ENCODE data around the gene THADA.
"Not testable (repeated sequence)": the region's sequence is repeated elsewhere in the genome, so short reads cannot be mapped to it uniquely, and the experiment has no call there.

THADA gene

GRCh38 chr2:43446755-43447154 is 149.1 kb downstream of the THADA start:
- H3K27ac ChIP-seq (replicated peaks); H3K27me3 ChIP-seq (ENCODE audit: insufficient read depth, poor library complexity, severe bottlenecking); H3K4me3 ChIP-seq (replicated peaks; ENCODE audit: insufficient read depth, low read length); DNase-seq (ENCODE audit: low read depth in 1 of 2, low spot score in 1 of 2): not testable (repeated sequence)

DNA sequence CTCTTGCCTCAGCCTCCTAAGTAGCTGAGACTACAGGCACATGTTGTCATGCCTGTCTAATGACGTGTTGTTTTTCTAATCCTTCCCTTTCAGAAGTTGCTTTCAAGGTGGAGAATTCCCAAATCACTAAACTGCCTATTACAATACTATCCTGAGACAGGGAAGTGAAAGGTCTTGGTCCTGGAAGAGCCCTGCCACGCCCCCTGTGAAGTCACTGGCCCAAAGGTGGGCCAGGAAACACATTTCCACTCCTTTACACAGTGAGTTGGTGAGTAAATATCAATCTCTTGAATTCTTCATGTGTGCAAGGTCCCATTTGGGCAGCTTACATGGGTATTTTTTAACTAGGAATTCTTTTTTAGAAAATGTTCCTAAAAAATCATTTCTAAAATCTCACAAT is 150.1 kb downstream of the THADA start:
- H3K27me3 ChIP-seq (ENCODE audit: insufficient read depth, poor library complexity, severe bottlenecking) = no peaks in the 10 kb centered on the region
- no peak overlapping the region for H3K27ac ChIP-seq (replicated peaks)
- no peak for DNase-seq (ENCODE audit: low read depth in 1 of 2, low spot score in 1 of 2)
- H3K4me3 ChIP-seq (replicated peaks; ENCODE audit: insufficient read depth, low read length) = no peak overlapping the region
- TF ChIP-seq REST (IDR thresholded peaks at IDR 0.05; ENCODE audit: insufficient replicate concordance, low read depth) (no peak), SPI1 (IDR thresholded peaks at IDR 0.05; ENCODE audit: borderline replicate concordance, low read depth) (no peak), GABPA (IDR thresholded peaks at IDR 0.05; ENCODE audit: low read depth) (no peak), POLR2AphosphoS5 (IDR thresholded peaks at IDR 0.05; ENCODE audit: low read depth) (no peak), CTCF (IDR thresholded peaks at IDR 0.05; ENCODE audit: insufficient read depth, low read length) (no peak)

DNA sequence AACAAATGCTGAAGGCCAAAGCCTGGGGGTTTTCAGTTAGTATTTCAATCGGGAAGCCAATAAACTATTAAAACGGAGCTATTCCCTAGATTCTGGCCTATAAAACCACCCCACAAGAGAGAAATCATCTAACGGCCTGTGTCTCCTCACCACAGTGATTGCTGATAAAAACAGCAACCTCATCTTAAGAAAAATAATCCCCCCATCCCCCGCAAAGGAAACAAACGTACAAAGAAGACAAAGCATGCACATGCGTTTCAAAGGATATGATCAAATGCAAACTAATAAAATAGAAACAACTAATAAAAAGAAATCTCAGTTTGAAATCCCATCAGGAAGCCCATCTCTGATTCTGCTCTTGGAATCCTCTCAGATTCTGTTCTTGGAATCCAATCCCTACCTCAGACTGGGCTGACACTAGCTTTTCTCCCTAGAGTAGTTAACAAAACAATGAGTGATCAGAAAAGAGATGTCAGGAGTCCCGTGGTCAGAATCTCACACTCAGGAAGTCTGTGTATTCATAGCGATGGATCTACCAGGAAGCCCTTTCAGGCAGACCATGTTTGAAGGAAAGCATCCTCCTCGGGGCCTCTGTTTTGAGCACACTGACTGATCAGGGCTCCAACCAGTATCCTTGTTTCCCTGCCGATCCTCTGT is 150.7 kb downstream of the THADA start:
- Histone ChIP-seq H3K27me3 (ENCODE audit: insufficient read depth, poor library complexity, severe bottlenecking) (no peaks in the 10 kb centered on the region), H3K27ac (replicated peaks) (no peak overlapping the region), H3K4me3 (replicated peaks; ENCODE audit: insufficient read depth, low read length) (no peak overlapping the region)
- TF ChIP-seq SPI1 (IDR thresholded peaks at IDR 0.05; ENCODE audit: borderline replicate concordance, low read depth) = no peak
- TF ChIP-seq CTCF (IDR thresholded peaks at IDR 0.05; ENCODE audit: insufficient read depth, low read length) = no peak
- TF ChIP-seq REST (IDR thresholded peaks at IDR 0.05; ENCODE audit: insufficient replicate concordance, low read depth) = no peak
- TF ChIP-seq GABPA (IDR thresholded peaks at IDR 0.05; ENCODE audit: low read depth) = no peak
- TF ChIP-seq POLR2AphosphoS5 (IDR thresholded peaks at IDR 0.05; ENCODE audit: low read depth) = no peak
- no peak for DNase-seq (ENCODE audit: low read depth in 1 of 2, low spot score in 1 of 2)

- no peak overlapping the region for H3K4me3 ChIP-seq (replicated peaks; ENCODE audit: insufficient read depth, low read length)
- H3K27me3 ChIP-seq (ENCODE audit: insufficient read depth, poor library complexity, severe bottlenecking) = no peaks in the 10 kb centered on the region
- no peak for DNase-seq (ENCODE audit: low read depth in 1 of 2, low spot score in 1 of 2)
- no peak overlapping the region for H3K27ac ChIP-seq (replicated peaks)
- no peak for TF ChIP-seq POLR2AphosphoS5 (IDR thresholded peaks at IDR 0.05; ENCODE audit: low read depth)
- no peak for TF ChIP-seq REST (IDR thresholded peaks at IDR 0.05; ENCODE audit: insufficient replicate concordance, low read depth)
- TF ChIP-seq CTCF (IDR thresholded peaks at IDR 0.05; ENCODE audit: insufficient read depth, low read length) = no peak
- no peak for TF ChIP-seq SPI1 (IDR thresholded peaks at IDR 0.05; ENCODE audit: borderline replicate concordance, low read depth)
- no peak for TF ChIP-seq GABPA (IDR thresholded peaks at IDR 0.05; ENCODE audit: low read depth)
Measured at GRCh38 chr2:43443282-43443681, 152.6 kb downstream of the THADA start.

Measured in HL-60 (cell line).